Midbrain (tissue), 1 donor: ENCODE results near the gene TDRD5.

Source experiments
- DNase-seq: peaks from one replicate; lab custom pipeline; 2025; lab: John Stamatoyannopoulos, UW

Gene TDRD5, protein sequence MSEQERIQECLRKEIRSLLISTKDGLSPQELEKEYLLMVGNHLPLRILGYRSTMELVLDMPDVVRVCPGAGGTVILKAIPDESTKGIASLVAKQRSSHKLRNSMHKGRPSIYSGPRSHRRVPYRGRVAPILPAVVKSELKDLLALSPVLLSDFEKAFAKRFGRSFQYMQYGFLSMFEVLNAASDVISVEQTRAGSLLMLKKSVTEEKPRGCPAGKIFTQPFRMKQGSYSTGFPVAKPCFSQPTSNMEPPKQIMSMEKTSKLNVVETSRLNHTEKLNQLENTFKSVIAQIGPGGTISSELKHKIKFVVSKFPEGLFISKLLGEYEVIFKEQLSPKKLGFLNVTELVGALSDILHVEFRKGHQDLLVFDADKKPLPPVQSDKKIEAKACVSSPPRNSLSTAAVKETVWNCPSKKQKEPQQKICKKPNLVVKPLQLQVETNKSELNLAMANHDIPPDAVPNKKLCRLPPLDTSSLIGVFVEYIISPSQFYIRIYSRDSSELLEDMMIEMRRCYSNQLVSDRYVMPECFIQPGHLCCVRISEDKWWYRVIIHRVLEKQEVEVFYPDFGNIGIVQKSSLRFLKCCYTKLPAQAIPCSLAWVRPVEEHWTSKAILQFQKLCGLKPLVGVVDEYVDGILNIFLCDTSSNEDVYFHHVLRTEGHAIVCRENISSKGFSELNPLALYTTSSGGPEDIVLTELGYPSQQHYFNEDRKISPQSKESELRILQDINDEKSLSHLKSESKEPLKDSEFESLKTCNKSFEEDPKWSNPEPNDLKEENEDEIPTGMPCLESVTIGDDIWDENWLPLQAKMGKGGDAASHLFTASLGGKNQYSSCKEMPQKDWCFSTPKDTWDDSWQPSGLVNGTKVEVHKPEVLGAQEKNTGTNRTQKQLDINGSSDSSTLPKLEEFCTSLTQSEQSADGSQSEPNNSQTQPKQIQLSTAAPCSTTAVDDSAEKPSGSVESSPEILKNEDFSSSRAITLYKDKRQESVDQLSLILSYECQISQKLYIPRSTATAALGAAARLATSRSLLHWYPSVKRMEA

DNA sequence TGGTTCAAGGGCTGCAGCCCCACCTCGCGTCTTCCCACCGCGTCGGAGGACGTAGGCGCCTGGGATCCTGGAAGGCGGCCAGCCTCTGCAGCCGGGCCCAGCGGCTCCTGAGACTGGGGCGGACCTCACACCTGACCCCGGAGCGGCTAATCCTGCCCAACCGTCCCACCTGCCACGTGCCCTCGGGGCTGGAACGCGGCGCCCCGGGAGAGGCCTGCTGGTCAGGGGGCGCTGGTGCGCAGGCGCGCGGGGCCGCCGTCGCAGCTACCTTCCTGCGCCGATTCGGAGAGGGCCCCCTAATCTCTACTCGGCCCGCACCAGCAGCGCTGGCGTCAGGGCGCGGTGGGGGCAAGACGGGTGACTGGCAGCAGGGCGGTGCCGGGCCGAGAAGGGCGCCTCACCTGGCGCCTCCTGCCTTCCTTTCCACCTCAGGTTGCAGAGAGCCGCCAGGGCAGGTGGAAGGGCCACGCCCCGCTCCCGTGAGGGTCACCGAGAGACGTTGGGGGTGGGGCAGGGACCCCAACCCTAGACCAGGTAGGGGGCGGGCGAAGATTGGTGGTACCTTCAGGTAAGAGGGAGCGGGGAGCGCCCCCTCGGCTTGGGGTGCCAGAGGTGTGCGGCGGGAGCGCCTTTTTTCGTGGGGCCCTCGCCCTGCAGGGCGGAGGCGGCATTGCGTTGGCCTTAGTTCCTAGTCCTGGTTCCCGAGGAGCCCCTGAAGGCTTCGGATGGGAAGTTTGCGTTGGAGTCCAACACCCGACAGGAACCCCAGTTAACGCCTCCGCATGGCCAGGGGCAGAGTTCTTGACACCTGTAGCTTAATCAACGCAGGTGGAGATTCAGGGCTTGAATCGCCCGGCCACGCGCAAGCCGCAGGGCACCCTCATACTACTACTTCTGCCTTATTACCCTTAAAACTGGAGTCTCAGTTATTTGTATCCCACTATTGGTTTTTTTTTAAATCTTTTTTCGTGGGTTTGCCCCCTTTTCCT, at the start of gene TDRD5:
Gene TDRD5 (plus strand): TSS at position 241 of the 989 bp plus-strand sequence. CDS start 784 bp downstream, outside the sequence.
- DNase-seq: no peak

DNA sequence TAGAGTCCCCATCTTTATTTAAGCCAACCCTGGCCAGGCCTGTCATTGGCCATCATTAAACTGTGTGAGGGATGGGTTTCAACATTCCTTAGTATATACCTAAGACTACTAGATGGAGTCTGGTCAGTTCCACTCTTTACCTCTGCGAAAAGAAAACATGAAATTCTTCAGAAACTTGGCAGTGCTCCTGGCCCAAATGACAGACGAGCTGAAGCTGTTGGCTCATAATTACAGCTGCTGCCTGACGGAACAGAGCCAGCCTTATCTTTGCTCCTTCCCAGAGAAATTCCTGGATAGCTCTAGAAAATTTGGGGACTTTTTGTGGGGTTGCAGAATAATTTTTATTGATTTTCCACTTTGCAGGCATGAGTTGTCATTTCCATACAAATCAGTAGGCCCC, 46.3 kb upstream of the TDRD5 start:
- no peak for DNase-seq

DNA sequence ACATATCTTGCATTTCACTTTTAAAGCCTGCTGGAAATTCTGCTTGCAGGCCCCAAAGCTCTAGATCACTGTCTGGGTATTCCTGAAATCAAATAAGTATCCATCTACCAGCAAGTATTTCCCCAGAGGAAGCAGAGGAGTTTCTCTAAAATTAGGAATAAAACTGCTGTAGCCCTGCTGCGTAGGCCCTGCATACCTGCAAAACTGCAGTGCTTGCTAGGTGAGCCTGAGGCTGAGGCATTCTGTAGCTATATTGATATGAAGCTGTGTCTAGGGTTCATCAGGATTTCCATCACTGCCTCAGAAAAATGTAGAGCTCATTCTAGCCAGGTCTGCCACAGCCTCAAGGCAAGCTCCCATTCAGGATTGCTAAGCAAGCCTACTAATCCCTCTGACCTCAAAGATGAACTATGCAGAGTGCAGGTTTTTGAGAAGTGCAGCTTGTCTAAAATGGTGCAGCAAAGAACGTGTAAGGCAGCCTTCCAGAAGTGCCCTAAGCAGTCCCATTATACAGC, 44.6 kb upstream of the TDRD5 start:
- no peak for DNase-seq

DNA sequence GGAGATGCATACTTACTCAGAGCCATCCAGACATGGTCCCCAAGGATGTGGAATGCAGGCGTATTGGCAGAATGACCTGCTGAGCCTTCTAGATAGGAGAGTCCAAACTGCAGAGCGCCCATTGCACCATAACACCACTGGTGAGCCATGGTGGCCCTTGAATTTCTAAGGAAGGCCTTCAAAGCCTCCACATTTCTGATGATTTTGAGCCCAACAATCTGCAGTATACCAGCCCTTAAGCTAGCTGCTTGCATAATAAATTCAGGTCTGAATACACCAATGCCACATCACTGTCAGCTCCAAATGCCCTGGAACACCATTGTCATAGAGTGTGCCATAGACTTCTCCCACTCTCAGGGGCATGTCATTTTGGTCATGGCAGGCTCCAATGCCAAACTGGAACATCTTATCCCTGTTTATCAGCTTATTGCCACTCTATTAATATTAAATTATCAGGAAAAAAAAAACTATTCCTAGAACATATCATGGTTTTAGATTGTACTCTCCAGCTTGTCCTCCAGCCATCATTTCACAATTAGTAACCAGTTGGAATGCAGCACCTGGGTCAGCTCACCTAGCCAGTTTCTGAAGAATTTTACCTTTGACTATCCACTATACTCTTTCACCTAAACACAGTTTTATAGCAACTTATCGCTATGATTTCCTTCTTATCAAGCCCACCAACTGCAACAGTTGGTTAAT, 42.8 kb upstream of the TDRD5 start:
- no peak for DNase-seq

DNA sequence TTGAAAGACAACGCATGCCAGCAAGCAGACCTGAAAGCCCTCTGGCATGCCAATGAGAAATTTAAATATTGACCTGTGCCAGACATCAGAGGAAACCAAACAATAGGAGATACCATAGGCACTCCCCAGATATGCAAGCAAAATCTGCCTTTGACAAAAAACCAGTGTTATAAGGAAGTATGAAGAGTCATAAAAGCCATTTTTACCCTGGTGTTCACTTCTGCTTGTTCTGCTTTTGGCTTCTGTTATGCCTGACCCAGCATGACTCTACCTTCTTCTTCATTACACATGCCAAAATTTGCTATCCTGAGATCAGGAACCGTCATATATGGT, 42.3 kb upstream of the TDRD5 start:
- DNase-seq: no peak

DNA sequence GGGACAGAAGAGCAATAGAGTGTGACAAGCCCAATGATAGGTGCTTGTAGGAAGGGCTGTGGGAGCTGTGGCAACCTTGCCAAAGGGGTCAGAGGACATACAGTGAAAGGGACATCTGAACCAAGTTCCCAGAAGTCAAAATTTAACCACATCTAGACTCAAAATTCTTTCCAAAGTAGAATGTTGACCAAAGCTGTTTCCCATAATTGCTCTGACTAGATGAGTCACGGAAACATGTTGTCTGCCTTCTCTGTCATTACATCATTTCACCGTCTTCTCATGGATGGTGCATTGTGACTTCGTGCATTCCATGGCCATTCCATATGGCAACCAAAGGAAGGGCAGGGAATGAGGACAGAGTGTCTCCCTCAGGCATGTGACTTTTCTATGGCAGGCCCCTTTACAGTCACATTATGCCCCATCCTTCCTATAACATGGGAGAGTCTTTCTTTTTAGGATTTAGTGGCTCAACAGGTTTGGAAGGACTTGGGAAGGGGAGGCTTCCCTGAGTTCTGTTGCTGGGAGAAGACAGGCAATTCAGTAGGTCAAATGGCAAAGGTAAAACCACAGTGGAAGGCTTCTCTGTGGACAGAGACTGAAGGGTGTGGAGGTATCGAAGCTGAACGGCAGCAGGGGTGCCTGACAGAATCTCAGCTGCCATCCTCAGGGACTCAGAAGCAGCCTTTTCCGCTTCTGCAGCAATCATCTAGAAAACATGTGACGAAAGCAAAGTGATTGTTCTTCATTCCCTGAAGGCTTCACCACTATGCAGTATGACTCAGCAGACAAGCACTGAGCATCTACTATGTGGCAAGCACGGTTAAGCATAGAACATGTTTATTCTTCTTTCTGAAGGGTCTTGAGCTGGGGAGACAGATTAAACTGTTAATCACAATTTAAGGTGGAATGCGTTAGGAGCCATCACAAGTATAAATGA, 40.6 kb upstream of the TDRD5 start:
- no peak for DNase-seq

DNA sequence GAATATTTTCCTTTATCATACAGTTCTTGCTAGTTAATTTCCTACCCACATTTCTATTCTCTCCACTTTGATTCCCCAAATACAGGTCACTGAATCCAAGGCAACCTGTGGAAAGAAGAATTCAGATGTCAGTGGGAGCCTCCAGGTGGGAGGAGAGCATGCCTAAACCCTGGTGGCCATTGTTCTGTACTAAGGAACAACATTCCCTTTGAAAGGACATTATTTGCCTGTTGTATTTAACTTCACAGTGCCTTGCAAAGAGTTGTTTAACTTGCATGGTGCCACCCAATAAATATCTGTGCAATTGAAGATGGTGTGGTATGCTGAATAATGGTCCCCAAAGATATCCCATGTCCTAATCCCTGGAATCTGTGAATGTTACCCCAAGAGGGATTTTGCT, 37.2 kb upstream of the TDRD5 start:
- DNase-seq: no peak

DNA sequence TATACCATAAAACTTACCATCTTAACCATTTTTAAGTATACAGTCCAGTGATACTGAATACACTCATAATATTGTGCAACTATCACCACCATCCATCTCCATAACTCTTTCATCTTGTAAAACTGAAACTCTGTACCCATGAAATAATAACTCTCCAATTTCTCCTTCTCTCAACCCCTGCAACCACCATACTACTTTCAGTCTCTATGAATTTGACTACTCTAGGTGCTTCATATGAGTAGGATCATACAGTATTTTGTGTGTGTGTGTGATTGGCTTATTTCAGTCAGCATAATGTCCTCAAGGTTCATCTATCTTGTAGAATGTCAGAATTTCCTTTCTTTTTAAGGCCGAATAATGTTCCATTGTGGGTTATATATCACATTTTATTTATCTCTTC, 33.6 kb upstream of the TDRD5 start:
- no peak for DNase-seq

DNA sequence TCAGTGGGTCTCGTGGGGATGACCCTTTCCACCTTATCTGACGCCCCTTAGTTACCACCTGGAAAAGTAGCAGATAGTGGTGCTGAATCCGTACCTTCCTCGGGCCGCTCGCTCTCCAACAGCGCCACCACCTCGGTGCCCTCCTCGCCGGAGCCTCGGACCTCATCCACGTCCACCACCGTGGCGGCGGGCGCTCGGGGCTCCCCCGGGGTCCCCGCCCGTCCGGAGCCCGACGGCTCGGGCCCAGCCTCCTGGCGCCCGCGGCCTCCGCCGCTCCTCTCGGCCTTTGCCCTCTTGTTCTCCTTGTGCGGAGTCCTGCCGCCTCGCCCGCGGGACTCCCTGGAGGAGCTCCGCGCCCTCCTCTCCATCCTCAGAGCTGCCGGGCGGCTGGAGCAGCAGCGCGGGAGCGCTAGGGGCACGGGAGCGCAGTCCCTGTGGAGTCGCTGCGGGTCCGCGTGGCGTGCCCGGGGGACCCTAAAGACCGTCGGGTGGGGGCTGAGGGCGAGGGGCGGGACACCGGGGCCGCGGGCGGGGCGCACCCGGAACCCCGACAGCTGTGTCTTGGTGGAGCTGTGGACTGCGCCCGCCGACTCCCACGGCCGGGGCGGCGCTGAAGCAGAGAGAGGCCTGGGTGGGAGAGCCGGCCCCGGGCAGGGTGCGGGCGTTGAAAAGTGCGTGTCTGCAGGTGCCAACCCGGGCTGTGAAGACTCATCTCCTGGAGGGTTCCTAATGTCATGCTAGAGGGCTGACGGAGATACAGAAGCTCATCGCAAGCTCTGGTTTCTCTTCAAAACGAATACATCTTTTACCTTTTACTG, 15.9 kb upstream of the TDRD5 start, which contains the start of gene NPHS2:
Gene NPHS2 (minus strand): TSS at position 452 of the 818 bp plus-strand sequence. CDS start 84 bp downstream, at position 368.
- DNase-seq: no peak

DNA sequence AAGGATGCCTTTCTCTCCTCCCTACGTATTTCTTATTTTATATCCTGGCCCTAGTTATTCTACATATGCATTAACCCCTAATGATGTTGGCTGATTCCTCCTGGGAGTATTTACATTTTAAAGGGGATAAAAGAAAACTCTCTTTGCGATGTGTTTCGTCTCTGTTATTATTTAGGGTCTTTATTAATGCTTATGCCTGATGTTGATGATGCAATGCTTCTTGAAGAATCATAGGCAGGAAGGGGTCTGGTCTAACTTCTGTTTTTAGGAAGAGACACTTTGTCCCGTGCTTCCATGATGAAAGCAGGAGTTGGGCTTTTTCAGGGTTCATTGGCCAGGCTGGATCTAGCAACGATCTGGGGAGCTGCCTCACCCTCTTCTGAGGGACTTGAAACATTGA, 15.1 kb upstream of the TDRD5 start:
- no peak for DNase-seq

DNA sequence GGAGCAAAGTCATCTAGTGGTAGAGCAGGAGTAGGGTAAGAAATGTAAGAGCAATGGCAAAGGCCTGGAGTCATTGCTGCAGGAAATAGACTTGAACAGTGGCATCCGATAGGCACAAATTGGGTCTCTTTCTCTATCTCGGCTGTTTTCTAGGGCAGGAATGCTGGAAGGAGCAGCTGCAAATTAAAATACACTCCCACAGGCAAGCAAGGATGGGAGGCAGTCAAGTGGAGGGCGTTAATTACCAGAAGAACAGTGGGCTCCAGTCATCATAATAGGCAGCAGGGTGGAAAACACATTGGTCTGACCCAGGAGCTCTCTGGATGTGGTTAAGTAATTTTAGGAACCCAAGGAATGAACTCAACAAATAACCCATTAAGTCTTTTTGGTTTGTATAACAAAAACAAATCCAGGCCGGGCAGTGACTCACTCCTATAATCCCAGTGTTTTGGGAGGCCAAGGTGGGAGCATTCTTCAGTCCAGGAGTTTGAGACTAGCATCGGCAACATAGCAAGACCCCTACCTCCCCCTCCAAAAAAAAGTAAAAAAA, 7.8 kb upstream of the TDRD5 start:
- DNase-seq: no peak

DNA sequence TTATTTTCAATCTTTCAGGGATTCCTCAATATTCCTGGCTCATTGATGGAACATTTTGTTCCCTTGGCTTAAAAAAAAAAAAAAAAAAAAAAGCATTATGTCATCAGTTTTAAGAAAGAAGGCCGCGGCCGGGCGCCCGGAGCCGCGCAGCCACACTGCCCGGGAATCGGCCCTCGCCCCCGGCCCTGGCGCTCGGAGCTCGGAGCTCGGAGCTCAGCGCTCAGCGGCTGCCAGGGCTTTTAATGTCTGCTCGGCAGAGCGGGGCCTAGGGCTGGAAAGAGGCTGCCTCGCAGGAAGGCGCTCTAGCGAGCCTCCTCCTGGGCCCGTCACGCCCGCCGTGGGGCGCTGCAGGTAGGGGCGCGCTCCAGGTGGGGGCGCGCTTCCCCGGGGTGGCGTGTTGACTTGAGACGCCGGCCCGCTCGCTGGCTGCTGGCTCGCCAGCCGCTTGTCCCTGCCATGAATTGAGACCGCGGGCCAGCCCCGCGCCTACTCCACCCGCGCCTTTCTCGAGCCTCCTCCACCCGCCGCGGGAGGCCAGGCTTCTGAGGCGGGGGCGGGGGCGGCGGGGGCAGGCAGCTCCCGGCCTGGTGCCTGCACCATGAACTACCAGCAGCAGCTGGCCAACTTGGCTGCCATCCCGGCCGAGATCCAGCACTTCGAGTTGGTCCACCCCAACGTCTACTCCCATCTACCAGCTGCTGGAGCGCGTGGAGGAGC, 5.4 kb upstream of the TDRD5 start:
- DNase-seq: peak; percentile 55

DNA sequence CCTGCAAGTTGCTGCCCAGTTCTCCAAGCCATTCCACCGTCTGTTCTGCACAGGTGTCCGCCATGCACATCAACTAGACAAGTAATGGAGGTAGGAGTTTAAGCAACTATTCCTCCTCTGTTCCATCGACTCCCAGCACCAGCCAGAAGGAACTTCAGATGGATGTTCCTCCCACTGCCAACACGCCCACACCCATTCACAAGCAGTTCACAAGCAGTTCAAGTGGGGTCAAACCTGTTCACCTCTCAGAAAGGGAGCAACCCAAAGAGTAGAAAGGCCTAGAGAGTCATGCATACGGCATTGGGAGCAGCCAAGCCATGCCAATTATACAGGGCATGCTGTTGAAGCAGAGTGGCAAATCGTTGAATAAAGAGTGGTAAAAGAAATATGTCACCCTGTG, 4.3 kb upstream of the TDRD5 start:
- DNase-seq: no peak

DNA sequence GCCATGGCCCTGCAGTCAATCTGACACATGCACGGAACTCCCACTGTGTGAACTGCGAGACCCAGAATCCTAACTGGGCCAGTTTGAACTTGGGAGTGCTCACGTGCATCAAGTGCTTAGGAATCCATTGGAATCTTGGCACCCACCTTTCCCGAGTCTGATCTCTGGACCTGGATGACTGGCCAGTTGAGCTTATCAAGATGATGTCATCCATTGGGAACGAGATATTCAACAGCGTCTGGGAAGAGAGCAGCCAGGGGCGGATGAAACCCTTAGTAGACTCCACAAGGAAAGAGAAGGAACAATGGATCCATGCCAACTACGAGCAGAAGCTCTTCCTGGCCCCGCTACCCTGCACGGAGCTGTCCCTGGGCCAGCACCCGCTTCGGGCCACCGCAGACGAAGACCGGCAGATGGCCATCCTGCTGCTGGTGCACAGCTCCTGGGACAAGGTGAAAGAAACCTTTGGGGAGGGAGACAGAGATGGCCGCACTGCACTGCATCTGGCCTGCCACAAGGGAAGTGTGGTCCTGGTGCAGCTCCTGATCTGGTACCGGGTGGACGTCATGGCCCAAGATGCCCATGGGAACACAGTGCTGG, 3.1 kb upstream of the TDRD5 start:
- DNase-seq: no peak

DNA sequence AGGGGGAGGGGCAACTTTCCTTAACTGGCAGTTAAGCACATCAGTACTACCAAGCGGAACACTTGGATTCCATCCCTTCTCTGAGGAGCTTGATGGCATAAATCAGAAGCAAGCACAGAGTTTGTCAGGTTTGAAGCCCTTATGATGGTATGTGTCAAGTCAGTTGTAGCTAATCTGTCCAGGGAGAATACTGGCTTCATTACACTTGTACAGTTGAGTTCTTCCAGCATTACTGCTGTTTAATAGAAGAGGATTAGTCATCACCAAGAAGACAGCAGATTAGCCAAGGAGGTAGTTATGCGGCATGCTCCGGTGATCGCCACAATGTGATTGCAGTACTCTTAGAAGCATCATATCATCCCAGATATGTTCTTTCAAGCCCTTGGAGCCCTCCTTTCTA, 2.1 kb upstream of the TDRD5 start:
- DNase-seq: no peak

DNA sequence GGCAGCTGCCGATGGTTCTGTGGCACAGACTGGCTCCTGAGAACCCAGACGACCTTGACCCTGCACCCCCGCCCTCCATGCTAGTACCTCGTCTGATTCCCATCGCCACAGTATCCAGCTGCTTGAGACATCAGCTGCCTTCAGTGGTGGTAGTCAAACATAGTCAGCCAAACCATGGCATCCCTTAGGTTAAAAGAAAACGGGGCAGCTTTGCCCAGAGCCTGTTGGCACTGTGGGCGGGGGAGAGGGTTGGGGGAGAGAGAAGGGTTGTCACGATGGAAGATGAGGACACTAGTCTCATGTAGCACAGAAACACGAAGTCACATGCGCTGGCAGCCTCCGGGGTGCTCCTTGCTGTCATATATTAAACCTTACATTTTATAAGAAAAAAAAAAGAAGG, 961 bp upstream of the TDRD5 start:
- no peak for DNase-seq

DNA sequence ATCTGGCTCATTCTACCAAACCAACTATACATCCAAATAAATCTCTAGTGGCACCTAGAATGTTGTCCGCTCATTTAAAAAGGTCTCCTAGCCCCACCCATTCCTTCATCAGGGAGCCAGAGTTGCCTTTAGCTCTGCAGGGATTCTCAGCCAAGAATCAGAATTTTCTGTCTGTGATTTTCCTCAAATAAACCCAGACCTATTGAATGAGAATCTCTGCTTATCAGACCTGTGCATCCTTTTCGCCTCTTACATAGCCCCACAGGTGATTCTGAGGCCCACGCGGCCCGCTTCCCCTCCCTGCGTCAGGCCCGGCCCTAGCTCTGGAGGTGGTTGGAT, 410 bp upstream of the TDRD5 start:
- no peak for DNase-seq
